ENCODE data around the gene AUP1.

- TF ChIP-seq RBM39 (optimal IDR thresholded peaks at IDR 0.05; ENCODE audit: low read depth, low read length) (no peak), TRIM28 (IDR thresholded peaks at IDR 0.05) (no peak), POLR2A (conservative IDR thresholded peaks at IDR 0.05) (no peak), CBX5 (IDR thresholded peaks at IDR 0.05; ENCODE audit: borderline replicate concordance, low read depth) (no peak), CTBP1 (IDR thresholded peaks at IDR 0.05; ENCODE audit: borderline replicate concordance) (no peak), ZNF354B (CRISPR knock-in tag; IDR thresholded peaks at IDR 0.05) (no peak), NR2C2 (CRISPR knock-in tag; IDR thresholded peaks at IDR 0.05) (no peak), NR2C2 (tag; IDR thresholded peaks at IDR 0.05) (no peak), ZBTB33 (CRISPR knock-in tag; IDR thresholded peaks at IDR 0.05) (no peak), FIP1L1 (IDR thresholded peaks at IDR 0.05; ENCODE audit: low read depth, low read length, poor library complexity, severe bottlenecking) (no peak)
These were observed 42.8 kb upstream of the AUP1 start for GRCh38 chr2:74572178-74572925.

Data from K562 (cell line).